ENCODE results near the gene OR5K4. TPM values are rescaled to one million over a fixed set of nuclear protein-coding genes. Genes with fewer than 3 reads are reported as not detected.

The OR5K4 gene
- total and polyA plus RNA-seq, 10 of the 15 experiments (the other 5 are each of a cell fraction or from before 2014, with no cell fraction given): 2.1 TPM; not detected in 9

GRCh38 chr3:98331329-98331728 lies 22.3 kb upstream of the OR5K4 start (continued):
- TF ChIP-seq RAD21 (IDR thresholded peaks at IDR 0.05; ENCODE audit: insufficient read depth, low read depth, low read length): no peak
- TF ChIP-seq ETV6 (conservative IDR thresholded peaks at IDR 0.05 in 1 of 2, IDR thresholded peaks at IDR 0.05 in 1 of 2; ENCODE audit: borderline replicate concordance in 1 of 2, low read depth in 1 of 2): no peak

- Histone ChIP-seq H4K20me1 (ENCODE audit: control insufficient read depth, insufficient read depth) (no peaks in the 10 kb centered on the region), H3K36me3 (ENCODE audit: control insufficient read depth in 2 of 2, insufficient read depth in 2 of 2, low read length in 1 of 2) (no peaks in the 10 kb centered on the region), H3K4me3 (no peak overlapping the region), H3K4me2 (ENCODE audit: control insufficient read depth, insufficient read depth) (no peak overlapping the region), H3K79me2 (ENCODE audit: control insufficient read depth, insufficient read depth, low read length) (no peaks in the 10 kb centered on the region), H3K9me3 (replicated peaks; ENCODE audit: control insufficient read depth, insufficient read depth, low read length) (no peaks in the 10 kb centered on the region), H3K9ac (ENCODE audit: control insufficient read depth, insufficient read depth, low read length) (no peak overlapping the region), H3K27ac (ENCODE audit: control insufficient read depth, insufficient read depth) (no peak overlapping the region), H3K27me3 (replicated peaks in 1 of 2; ENCODE audit: control insufficient read depth in 2 of 2, insufficient read depth in 2 of 2, low read length in 1 of 2) (no peaks in the 10 kb centered on the region), H2AFZ (ENCODE audit: control insufficient read depth, low read depth, low read length) (no peak overlapping the region), H3K4me1 (ENCODE audit: control insufficient read depth, insufficient read depth, low read length) (no peaks in the 10 kb centered on the region; the same call in 1 of the 2 replicates)
- no TSS peak for BruUV-seq (replicated peaks)
- ATAC-seq: no peak
- CTCF ChIA-PET: interaction anchor here (0.9 to 3.3 kb wide), 4 partner anchors 10 to 294 kb away, joined by 3 to 24 read pairs (median 9); no protein-coding TSS in a partner anchor
- POLR2A ChIA-PET: no interaction called here
- 47% methylated on average over 3 of the region's 3 CpGs for WGBS (ENCODE audit: insufficient coverage, insufficient replicate concordance, low lambda C conversion rate, missing lambda C conversion rate)
- TF ChIP-seq SP1 (IDR thresholded peaks at IDR 0.05; ENCODE audit: low read depth, low read length) (no peak), JUNB (IDR thresholded peaks at IDR 0.05) (no peak), MYB (IDR thresholded peaks at IDR 0.05; ENCODE audit: borderline replicate concordance, low read depth, low read length) (no peak), ATF7 (IDR thresholded peaks at IDR 0.05; ENCODE audit: low read depth) (no peak), ZBTB40 (IDR thresholded peaks at IDR 0.05; ENCODE audit: borderline replicate concordance) (no peak)
- TF ChIP-seq, protein P1, sequence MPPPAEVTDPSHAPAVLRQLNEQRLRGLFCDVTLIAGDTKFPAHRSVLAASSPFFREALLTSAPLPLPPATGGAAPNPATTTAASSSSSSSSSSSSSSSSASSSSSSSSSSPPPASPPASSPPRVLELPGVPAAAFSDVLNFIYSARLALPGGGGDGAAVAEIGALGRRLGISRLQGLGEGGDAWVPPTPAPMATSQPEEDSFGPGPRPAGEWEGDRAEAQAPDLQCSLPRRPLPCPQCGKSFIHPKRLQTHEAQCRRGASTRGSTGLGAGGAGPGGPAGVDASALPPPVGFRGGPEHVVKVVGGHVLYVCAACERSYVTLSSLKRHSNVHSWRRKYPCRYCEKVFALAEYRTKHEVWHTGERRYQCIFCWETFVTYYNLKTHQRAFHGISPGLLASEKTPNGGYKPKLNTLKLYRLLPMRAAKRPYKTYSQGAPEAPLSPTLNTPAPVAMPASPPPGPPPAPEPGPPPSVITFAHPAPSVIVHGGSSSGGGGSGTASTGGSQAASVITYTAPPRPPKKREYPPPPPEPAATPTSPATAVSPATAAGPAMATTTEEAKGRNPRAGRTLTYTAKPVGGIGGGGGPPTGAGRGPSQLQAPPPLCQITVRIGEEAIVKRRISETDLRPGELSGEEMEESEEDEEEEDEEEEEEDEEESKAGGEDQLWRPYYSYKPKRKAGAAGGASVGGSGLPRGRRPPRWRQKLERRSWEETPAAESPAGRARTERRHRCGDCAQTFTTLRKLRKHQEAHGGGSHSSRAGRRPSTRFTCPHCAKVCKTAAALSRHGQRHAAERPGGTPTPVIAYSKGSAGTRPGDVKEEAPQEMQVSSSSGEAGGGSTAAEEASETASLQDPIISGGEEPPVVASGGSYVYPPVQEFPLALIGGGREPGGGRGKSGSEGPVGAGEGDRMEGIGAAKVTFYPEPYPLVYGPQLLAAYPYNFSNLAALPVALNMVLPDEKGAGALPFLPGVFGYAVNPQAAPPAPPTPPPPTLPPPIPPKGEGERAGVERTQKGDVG (CRISPR knock-in tag; IDR thresholded peaks at IDR 0.05): no peak
- no peak for FAIRE-seq
- intact Hi-C loops (cut with micrococcal nuclease; ENCODE audit: unreplicated experiment) (loop anchor here (5.0 to 10.0 kb wide), 2 partner anchors 238 to 539 kb away; no protein-coding TSS in a partner anchor), in situ Hi-C loops (cut with MboI) (loop anchor here (10.0 to 25.0 kb wide), 2 partner anchors 478 to 539 kb away; no protein-coding TSS in a partner anchor)
- no peak for DNase-seq (ENCODE audit: low read depth, low spot score)
- SMC1A ChIA-PET (ENCODE audit: uncharacterized antibody, unreplicated experiment): interaction anchor here (0.9 to 2.3 kb wide), 4 partner anchors 8 to 238 kb away, joined by 3 to 7 read pairs (median 4); no protein-coding TSS in a partner anchor
- RAD21 ChIA-PET (ENCODE audit: unreplicated experiment): interaction anchor here (1.2 kb wide), 1 partner anchor 10 kb away, joined by 5 read pairs; no protein-coding TSS in a partner anchor
Measured at GRCh38 chr3:98333989-98334606, 19.6 kb upstream of the OR5K4 start.

All from GM12878 (cell line).